Adrenal gland (tissue), 19 donors: ENCODE results near the gene GABRG2. TPM values are rescaled to one million over a fixed set of nuclear protein-coding genes. Genes with fewer than 3 reads are reported as not detected.

Experiments used
- DNase-seq, 7 donors: peaks; one replicate each; pipeline ENCODE4 v3.0.0-alpha.2; 2019 to 2020
- H3K27ac ChIP-seq, 5 donors: fragments of 200-600 bp; sonication (generic) in 4 of 5; 1 replicate in 3 of 5; 2 replicates in 2 of 5; pipeline versions ENCODE4 v1.5.1 to v1.8.0; 2016 to 2020; ENCODE audit warnings: mild to moderate bottlenecking in 1 of 5
- H3K27me3 ChIP-seq: fragments of 200-600 bp; 2 replicates; pipeline ENCODE4 v1.8.0; 2021
- H3K36me3 ChIP-seq, 2 donors: fragments of 200-600 bp; replicated peaks in 1 of 2; 1 replicate in 1 of 2; 2 replicates in 1 of 2; pipeline versions ENCODE4 v1.5.1 to v1.8.0; 2018 to 2022
- H3K4me1 ChIP-seq, 2 donors: fragments of 200-600 bp; replicated peaks in 1 of 2; 1 replicate in 1 of 2; 2 replicates in 1 of 2; pipeline versions ENCODE4 v1.5.1 to v1.8.0; 2018 to 2021
- H3K4me3 ChIP-seq, 4 donors: fragments of 200-600 bp; sonication (generic) in 3 of 4; one replicate each; pipeline ENCODE4 v1.5.1; 2016 to 2018
- H3K9me3 ChIP-seq, 3 donors: fragments of 200-600 bp; sonication (generic) in 1 of 3; replicated peaks in 1 of 3; 1 replicate in 2 of 3; 2 replicates in 1 of 3; pipeline versions ENCODE4 v1.5.1 to v1.8.0; 2016 to 2021
- POLR2A ChIP-seq, 2 donors: fragments of 450-650 bp; IDR thresholded peaks; one replicate each; pipeline ENCODE4 v1.6.1; 2017; ENCODE audit warnings: antibody characterized with exemption in 2 of 2, mild to moderate bottlenecking in 2 of 2, moderate library complexity in 1 of 2
- WGBS, 4 donors: extraction: QIAGEN DNeasy Blood & Tissue Kit in 2 of 4; methylation state at CpG; one replicate each; pipeline versions ENCODE4 v1.1.5 to v1.1.7; 2013 to 2017; 5-methylcytosine and 5-hydroxymethylcytosine counted together
- intact Hi-C, 2 donors: fragments of 100-400 bp; cut with DNase I; formaldehyde crosslinking; loops; one replicate each; pipeline versions ENCODE4 v1.14.1 to v1.15.0; 2022 to 2023
- long read RNA-seq, 10 donors: library from polyadenylated mRNA in 3 of 10; unstranded in 2 of 10; stranded (forward) in 1 of 10; transcript quantifications; one replicate each; pipeline ENCODE4 v2.0.0 and lab custom pipeline, GENCODE V29; 2021 to 2026
- polyA plus RNA-seq, 3 donors: library from polyadenylated mRNA; stranded (reverse); fragments of 200-250 nt in 2 of 3; fragments of 350-450 nt in 1 of 3; fragmentation: Illumina TruSeq in 1 of 3; extraction: RNeasy Lipid Tissue Mini Kit (QIAGEN cat#74804) in 1 of 3; gene quantifications; one replicate each; pipeline ENCODE4 v1.2.3, GENCODE V29; 2013 to 2014
- total RNA-seq, 9 donors: library from RNA; depleted of rRNA in 4 of 9; stranded (reverse); fragments of >200 nt in 4 of 9; fragments of 120-200 nt in 1 of 9; fragmentation: NEBNext Ultra II Directional in 1 of 9; extraction: Animal tissue kit (Norgen Biotek cat#: 25700) in 1 of 9; gene quantifications; one replicate each; pipeline versions ENCODE4 v1.1.0 to v1.2.4, GENCODE V29; 2013 to 2023
- TF ChIP-seq, protein P1 (sequence below), 6 experiments: fragments of 450-650 bp in 4 of 6; fragments of 200-600 bp in 2 of 6; sonication (generic) in 1 of 6; IDR thresholded peaks; 1 replicate in 5 of 6; 2 replicates in 1 of 6; pipeline versions ENCODE4 v1.5.1 to v1.8.0; 2016 to 2021; ENCODE audit warnings: antibody characterized with exemption in 6 of 6, mild to moderate bottlenecking in 2 of 6, moderate library complexity in 1 of 6
- donor health status: healthy with polysubstance abuse.
- donor health status: Bipolar disorder and iron deficiency.
- donor health status: DM: yes; HTN: yes; CAD: no.
- donor health status: DM: no; HTN: no; CAD: no.
- donor health status: DM: no; HTN: no; CAD: no.
- donor health status: DM: yes; HTN: yes; CAD: no.

Gene GABRG2
- total RNA-seq: 10 to 100 TPM in 1 of 9 donors, 1 to 10 TPM in 3, under 1 TPM in 2, not detected in 3; 0.11 to 11.2 (median 1.6) TPM
- 1 to 10 TPM in 2 of 3 donors, under 1 TPM in 1; 0.47 to 9.7 (median 1.6) TPM for polyA plus RNA-seq
- long read RNA-seq, donor 1: 0 reads
- long read RNA-seq, donor 2: 0 reads
- long read RNA-seq, donor 3: 0 reads
- long read RNA-seq, donor 4: 0 reads
- long read RNA-seq, donor 5: 0 reads
- long read RNA-seq, donor 6, full-length matches to known transcripts: 3 of 4 reads
- long read RNA-seq, donor 6, partial matches to known transcripts: 0 of 4 reads
- long read RNA-seq, donor 6, other reads (novel, unspliced or antisense): 1 of 4 reads
- long read RNA-seq, donor 7: 0 reads
- long read RNA-seq, donor 8: 0 reads
- long read RNA-seq, donor 9: 0 reads
- long read RNA-seq, donor 10: 0 reads

DNA sequence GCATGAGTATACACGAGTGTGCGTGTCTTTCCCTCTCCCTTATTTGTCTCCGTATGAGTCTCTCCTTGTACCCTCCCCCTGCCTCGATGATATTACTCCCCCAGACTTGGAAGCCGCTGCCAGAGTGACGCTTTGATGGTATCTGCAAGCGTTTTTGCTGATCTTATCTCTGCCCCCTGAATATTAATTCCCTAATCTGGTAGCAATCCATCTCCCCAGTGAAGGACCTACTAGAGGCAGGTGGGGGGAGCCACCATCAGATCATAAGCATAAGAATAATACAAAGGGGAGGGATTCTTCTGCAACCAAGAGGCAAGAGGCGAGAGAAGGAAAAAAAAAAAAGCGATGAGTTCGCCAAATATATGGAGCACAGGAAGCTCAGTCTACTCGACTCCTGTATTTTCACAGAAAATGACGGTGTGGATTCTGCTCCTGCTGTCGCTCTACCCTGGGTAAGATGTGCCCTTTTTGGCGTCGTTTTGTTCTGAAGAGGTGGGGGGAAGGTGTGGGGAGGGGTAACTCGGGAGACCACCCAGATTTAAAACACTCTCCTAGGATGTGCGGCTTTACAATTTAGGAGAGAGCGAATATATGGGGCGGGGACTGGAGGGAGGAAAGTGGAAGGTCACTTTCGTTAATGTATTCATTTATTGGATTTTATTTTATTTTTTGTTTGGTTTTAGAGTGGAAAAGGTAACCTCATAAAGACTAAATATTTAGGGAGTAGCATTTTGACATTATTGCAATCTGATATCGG lies at the start of gene GABRG2:
Gene GABRG2, plus strand, starts transcription at position 119 of the 757 bp plus-strand sequence. Its CDS starts 227 bp downstream, at position 346.
- Histone ChIP-seq H3K36me3 (no peaks in the 10 kb centered on the region), H3K9me3 (no peaks in the 10 kb centered on the region), H3K27ac (no peak within 1 kb of the TSS), H3K4me3 (no peak within 1 kb of the TSS), H3K27me3 (no peaks in the 10 kb centered on the region), H3K4me1 (no peaks in the 10 kb centered on the region)
- intact Hi-C loops: no loop called here
- WGBS, 4 donors: 4 to 7% (median 6%) methylated on average over 21 of the region's 21 CpGs
- TF ChIP-seq POLR2A (IDR thresholded peaks at IDR 0.05): no peak
- no peak for DNase-seq

DNA sequence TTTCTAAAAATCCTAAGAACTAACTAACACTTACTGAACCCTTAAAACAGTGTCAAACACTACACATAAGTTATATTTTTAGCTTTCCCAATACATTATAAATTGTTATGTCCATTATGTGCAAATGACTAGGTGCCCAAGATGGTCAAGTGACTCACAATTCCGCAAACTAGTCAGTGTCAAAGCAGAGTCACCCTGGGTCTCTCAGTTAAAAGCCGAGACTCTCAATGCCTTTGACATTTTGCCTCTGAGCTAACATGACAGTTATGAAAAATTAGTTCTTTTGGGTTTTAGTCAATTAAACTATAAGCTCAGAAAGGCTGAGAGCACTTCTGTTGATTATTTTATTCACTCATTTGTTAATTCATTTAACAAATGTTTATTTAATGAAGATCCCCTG lies 42.3 kb upstream of the GABRG2 start:
- Histone ChIP-seq H3K27ac (no peak overlapping the region), H3K36me3 (no peaks in the 10 kb centered on the region), H3K4me3 (no peak overlapping the region), H3K4me1 (no peaks in the 10 kb centered on the region), H3K27me3 (no peaks in the 10 kb centered on the region), H3K9me3 (no peaks in the 10 kb centered on the region)
- no peak for DNase-seq
- 70 to 85% (median 72%) methylated on average over 2 of the region's 2 CpGs for WGBS, 4 donors
- intact Hi-C loops: no loop called here
- no peak for TF ChIP-seq POLR2A (IDR thresholded peaks at IDR 0.05)
- TF ChIP-seq, protein P1, sequence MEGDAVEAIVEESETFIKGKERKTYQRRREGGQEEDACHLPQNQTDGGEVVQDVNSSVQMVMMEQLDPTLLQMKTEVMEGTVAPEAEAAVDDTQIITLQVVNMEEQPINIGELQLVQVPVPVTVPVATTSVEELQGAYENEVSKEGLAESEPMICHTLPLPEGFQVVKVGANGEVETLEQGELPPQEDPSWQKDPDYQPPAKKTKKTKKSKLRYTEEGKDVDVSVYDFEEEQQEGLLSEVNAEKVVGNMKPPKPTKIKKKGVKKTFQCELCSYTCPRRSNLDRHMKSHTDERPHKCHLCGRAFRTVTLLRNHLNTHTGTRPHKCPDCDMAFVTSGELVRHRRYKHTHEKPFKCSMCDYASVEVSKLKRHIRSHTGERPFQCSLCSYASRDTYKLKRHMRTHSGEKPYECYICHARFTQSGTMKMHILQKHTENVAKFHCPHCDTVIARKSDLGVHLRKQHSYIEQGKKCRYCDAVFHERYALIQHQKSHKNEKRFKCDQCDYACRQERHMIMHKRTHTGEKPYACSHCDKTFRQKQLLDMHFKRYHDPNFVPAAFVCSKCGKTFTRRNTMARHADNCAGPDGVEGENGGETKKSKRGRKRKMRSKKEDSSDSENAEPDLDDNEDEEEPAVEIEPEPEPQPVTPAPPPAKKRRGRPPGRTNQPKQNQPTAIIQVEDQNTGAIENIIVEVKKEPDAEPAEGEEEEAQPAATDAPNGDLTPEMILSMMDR (IDR thresholded peaks at IDR 0.05): no peak

DNA sequence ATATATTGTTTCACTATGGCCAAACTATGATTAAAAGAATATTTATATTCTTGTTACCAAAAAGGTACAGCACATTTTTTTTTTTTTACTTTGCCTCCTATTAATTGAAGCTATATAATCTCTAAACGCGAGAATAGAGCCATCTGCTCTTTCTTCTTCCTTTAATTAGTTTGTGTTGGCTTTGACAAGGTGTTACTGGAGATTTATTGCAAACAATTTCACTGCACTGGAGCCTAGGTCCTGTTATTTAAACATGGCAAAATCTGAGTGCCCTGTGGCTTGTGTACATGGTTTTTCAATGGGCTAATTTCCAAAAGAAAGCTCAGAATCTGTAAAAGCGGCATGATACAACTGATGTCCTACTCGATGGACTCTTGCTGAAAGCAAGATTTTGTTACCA lies 40.8 kb upstream of the GABRG2 start:
- Histone ChIP-seq H3K4me3 (no peak overlapping the region), H3K4me1 (no peaks in the 10 kb centered on the region), H3K27me3 (no peaks in the 10 kb centered on the region), H3K27ac (no peak overlapping the region), H3K36me3 (no peaks in the 10 kb centered on the region), H3K9me3 (no peaks in the 10 kb centered on the region)
- TF ChIP-seq POLR2A (IDR thresholded peaks at IDR 0.05): no peak
- TF ChIP-seq, protein P1 (IDR thresholded peaks at IDR 0.05): no peak
- intact Hi-C loops: no loop called here
- no peak for DNase-seq
- WGBS, 4 donors: 39 to 52% (median 43%) methylated on average over 4 of the region's 4 CpGs

DNA sequence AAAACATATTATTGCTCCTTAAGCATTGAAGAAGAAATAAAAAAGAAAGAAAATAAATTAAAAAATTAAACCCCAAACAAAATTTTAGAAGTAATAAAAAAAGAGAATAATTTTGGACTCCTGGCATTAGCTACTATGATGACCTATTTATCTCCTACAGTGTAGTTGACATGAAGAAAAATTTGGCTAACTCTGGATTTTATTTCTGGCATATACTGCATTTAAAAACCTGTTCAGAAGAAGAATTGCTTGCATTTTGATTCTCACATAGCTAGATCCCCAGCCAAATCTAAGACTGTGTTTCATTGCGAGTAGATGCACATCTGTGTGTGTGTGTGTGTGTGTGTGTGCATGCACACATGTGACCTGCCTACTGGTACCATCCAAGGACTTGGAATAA lies 30.1 kb upstream of the GABRG2 start:
- Histone ChIP-seq H3K27me3 (no peaks in the 10 kb centered on the region), H3K4me3 (no peak overlapping the region), H3K36me3 (no peaks in the 10 kb centered on the region), H3K4me1 (no peaks in the 10 kb centered on the region), H3K9me3 (no peaks in the 10 kb centered on the region), H3K27ac (no peak overlapping the region)
- no peak for DNase-seq
- TF ChIP-seq, protein P1 (IDR thresholded peaks at IDR 0.05): no peak
- no peak for TF ChIP-seq POLR2A (IDR thresholded peaks at IDR 0.05)
- intact Hi-C loops: no loop called here
- 50 to 81% (median 62%) methylated on average over 1 of the region's 1 CpG for WGBS, 4 donors
